Right lung (tissue), 5 donors: Measurements from ENCODE around the gene OGFOD2. TPM values are rescaled to one million over a fixed set of nuclear protein-coding genes. Genes with fewer than 3 reads are reported as not detected.
"Not testable (repeated sequence)": the region's sequence is repeated elsewhere in the genome, so short reads cannot be mapped to it uniquely, and the experiment has no call there.

ENCODE experiments used
- DNase-seq, 2 donors: peaks; one replicate each; pipeline ENCODE4 v3.0.0-alpha.2; 2013
- polyA plus RNA-seq, 5 donors: library from polyadenylated mRNA; unstranded; fragments of 120-200 nt; gene quantifications; one replicate each; pipeline versions ENCODE4 v1.2.1 to v1.2.3, GENCODE V29; 2013; ENCODE audit warnings: inconsistent platforms in 1 of 5, low replicate concordance in 1 of 5; ENCODE audit not compliant: insufficient read length in 5 of 5, insufficient read depth in 1 of 5

The OGFOD2 gene
- polyA plus RNA-seq, 5 donors, result 15.1 to 23.7 (median 16.8) TPM

DNA sequence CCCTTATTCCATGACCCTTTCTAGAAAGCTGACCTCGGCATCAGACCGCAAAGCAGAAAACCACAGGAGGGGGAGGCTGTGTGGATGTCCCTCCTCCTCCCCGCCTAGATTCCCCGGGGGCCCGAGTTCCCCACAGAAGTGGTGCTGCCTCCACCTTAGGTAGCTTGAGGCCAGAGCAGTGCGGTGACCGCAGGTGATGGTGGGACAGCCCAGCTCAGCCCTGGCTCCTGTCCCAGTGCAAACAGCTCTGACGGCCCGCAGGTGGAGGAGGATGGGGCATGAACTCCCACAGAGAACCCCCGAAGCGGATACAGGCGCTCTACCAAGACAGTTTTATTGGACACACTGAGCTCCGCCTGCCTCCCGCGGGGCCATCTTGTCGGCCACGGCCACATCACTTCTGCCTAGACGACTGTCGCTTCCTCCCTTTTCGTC is 25.0 kb downstream of the OGFOD2 start:
- no peak for DNase-seq

DNA sequence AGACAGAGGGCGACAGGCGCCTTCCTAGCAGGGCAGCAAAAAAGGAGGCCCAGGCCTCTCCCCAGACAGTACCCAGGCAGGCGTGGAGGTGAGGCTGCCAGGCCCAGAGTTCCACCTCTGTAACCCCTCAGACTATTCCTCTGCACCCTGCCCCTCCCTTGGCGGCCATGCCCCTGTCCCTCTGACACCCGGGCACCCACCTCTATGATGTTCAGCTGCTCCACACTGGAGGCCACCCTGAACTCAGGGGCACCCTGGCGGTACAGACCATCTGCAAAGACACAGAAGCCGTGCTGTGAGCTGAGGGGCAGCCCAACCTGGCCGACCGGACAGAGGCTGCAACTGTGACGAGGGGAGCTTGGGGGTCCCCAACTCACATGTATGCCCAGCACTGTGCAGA is 25.5 kb downstream of the OGFOD2 start:
- no peak for DNase-seq

DNA sequence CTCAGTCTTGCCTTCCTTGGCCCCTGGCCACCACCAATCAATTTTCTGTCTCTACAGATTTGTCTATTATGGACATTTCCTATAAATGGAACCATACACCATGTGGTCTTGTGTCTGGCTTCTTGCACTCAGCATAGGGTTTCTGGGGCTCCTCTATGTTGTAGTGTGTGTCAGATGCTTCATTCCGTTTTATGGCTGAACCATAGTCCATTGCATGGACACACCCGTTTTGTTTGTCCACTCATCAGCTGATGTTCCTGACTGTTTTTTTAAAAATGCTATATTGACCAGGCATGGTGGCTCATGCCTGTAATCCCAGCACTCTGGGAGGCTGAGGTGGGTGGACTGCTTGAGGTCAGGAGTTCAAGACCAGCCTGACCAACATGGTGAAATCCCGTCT is 26.4 kb downstream of the OGFOD2 start:
- DNase-seq, result no peak

DNA sequence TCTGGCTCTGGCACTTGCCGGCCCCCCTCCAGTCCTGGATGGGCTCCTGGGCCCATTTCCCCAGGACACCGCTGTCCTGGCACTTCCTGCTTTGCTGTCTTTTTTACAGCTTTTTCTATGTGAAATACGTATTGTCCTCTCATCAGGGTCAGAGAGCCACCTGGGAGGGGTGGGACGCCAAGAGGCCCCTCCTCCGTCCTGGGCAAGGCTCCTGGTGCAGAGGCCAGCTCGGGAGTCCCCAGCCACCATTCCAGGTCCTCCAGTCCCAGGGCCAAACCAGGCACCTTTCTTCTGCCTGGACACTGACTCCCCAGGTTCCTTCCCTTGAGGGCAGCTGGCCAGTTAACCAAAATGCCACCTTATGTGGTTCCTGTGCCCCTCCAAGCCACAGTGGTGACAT is 28.2 kb downstream of the OGFOD2 start:
- DNase-seq, result no peak

DNA sequence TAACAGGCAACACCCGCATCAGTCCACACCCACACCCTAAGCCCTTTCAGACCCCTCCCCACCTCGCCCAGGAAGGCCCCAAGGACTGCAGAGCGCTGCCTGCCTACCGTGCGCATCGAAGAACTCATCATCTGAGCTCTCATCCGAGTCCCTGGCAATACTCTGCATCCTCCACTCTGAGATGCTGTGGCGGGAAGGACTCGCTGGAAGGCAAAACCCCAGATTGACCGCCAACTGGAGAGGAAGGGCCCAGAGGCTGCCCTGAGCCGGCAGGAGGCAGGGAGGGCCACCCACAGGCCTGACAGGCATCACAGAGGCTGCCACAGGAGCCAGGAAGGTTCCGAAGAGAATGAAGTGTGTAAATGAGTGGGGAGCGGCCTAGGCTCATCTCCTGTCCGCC is 29.2 kb downstream of the OGFOD2 start:
- no peak for DNase-seq

- DNase-seq, result no peak
These were observed 30.1 kb downstream of the OGFOD2 start for GRCh38 chr12:123005081-123005626.

GRCh38 chr12:123006977-123007376 is 31.9 kb downstream of the OGFOD2 start:
- DNase-seq, result no peak

DNA sequence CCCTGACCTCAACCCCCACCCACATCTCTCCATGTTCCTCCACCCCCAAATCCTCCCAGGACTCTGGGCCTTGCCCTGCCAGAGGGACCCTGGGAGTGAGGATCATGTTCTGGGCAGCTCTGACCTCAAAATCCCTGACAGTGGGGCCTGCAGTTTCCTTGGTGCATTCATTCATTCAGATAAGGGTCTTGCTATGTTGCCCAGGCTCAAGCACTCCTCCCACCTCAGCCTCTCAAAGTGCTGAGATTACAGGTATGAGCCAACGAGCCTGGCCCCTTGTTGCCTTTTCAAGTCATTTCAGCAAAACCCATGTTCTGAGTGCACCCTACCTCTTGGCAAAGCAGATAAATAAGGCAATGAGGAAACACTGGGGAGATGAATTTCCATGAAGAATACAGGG is 35.1 kb downstream of the OGFOD2 start:
- no peak for DNase-seq

DNA sequence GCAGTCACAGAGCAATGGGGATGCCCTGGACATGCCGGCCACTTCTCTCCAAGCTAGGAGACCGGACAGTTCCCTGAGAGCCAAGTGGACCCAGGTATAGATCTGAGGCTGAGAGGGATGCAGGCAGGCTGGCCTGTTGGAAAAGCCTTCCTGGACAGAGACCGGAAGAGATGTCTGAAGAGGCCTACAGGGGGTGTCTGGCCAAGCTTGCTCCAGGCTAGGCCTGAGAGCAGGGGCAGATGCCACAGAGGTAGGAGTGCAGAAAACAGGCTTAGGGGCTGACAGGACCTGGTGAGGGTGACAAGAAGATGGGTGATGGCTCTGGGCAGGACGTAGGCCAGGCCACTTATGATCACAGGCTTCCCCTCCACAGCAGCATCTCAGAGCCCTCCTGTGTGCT is 35.6 kb downstream of the OGFOD2 start:
- no peak for DNase-seq

GRCh38 chr12:123011701-123012100 is 36.7 kb downstream of the OGFOD2 start:
- DNase-seq, result no peak

- DNase-seq, result no peak
These were observed 38.4 kb downstream of the OGFOD2 start for GRCh38 chr12:123013185-123014095.

DNA sequence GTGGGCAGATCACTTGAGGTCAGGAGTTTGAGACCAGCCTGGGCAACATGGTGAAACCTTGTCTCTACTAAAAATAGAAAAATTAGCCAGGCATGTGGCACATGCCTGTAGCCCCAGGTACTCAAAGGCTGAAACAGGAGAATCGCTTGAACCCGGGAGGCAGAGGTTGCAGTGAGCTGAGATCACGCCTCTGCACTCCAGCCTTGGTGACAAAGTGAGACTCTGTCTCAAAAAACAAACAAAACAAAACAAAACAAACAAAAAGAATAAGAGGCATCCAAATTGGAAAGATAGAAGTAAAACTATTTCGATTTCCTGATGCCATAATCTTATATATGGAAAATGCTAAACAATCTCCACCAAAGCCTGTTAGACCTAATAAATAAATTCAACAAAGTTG is 39.4 kb downstream of the OGFOD2 start:
- not testable (repeated sequence) for DNase-seq

DNA sequence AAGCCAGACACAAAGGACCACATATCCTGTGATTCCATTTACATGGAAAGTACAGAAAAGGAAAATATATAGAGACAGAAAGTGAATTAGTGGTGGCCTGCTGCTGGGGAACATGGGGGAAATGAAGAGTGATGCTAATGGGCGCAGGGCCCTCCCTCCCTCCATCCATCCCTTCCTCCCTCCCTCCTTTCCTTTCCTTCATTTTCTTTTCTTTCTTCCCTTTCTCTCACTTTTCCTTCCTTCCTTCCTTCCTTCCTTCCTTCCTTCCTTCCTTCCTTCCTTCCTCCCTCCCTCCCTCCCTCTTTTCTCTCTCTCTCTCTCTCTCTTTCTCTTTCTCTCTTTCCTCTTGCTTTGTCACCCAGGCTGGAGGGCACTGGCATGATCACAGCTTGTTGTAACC is 42.7 kb downstream of the OGFOD2 start:
- DNase-seq, result no peak

GRCh38 chr12:123019841-123020138 is 44.7 kb downstream of the OGFOD2 start:
- DNase-seq, result no peak

- DNase-seq, result no peak
These were observed 46.9 kb downstream of the OGFOD2 start for GRCh38 chr12:123021688-123022604.

- DNase-seq, result no peak
These were observed 47.8 kb downstream of the OGFOD2 start for GRCh38 chr12:123022846-123023245.

GRCh38 chr12:123024819-123025391 is 49.9 kb downstream of the OGFOD2 start:
- DNase-seq, result no peak

GRCh38 chr12:123026094-123026853 is 51.2 kb downstream of the OGFOD2 start:
- no peak for DNase-seq

GRCh38 chr12:123027726-123028445 is 52.8 kb downstream of the OGFOD2 start:
- DNase-seq, result no peak

DNA sequence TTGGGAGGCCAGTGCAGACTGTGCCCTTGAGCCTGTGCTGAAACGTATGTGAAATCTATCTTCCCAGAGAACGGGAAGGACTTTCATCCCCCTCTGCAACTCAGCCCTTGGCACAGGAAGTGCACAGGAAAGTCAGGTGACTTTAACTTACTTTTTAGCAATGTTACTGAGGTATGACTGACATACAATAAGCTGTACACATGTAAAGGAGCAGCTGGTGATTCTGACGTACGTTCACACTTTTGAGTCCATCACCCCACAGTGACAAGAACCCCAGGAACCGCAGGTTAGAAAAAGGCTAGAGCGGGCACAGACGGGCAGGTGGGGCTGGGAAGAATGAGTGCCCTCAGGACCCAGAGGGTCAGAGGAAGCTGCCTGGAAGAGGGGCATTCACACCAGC is 53.4 kb downstream of the OGFOD2 start:
- DNase-seq, result no peak

DNA sequence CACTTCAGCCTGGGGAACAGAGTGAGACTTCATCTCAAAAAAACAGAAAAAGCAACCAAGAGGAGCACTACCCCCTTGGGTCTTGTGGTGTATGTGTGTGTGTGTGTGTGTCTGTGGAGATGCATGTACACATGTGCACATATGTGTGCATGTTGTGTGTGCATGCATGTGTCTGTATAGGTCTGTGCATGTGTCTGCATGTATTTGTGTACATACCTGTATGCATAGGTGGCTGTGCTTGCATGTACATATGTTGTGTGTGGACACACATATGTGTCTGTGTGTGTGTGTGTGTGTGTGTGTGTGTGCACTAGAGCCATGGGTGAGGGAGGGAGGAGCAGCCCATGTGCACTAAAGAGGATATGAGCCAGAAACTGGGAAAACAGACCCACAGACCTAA is 54.5 kb downstream of the OGFOD2 start:
- DNase-seq, result no peak
